Stimulated activated CD4-positive, alpha-beta T cell treated with anti-CD3 and anti-CD28 coated beads, Interleukin-4, amount 100 ng/mL, for 4 hours (primary cell): ENCODE measurements around the gene SNAI3.
A peak's percentile ranks its signal among the peaks of the same experiment; 100 is the strongest.

Source experiments
- DNase-seq, 2 experiments: peaks; one replicate each; pipeline ENCODE4 v3.0.0-alpha.2; 2020

Gene SNAI3

GRCh38 chr16:88665148-88665547, 21.2 kb downstream of the SNAI3 start:
- DNase-seq, result no peak

DNA sequence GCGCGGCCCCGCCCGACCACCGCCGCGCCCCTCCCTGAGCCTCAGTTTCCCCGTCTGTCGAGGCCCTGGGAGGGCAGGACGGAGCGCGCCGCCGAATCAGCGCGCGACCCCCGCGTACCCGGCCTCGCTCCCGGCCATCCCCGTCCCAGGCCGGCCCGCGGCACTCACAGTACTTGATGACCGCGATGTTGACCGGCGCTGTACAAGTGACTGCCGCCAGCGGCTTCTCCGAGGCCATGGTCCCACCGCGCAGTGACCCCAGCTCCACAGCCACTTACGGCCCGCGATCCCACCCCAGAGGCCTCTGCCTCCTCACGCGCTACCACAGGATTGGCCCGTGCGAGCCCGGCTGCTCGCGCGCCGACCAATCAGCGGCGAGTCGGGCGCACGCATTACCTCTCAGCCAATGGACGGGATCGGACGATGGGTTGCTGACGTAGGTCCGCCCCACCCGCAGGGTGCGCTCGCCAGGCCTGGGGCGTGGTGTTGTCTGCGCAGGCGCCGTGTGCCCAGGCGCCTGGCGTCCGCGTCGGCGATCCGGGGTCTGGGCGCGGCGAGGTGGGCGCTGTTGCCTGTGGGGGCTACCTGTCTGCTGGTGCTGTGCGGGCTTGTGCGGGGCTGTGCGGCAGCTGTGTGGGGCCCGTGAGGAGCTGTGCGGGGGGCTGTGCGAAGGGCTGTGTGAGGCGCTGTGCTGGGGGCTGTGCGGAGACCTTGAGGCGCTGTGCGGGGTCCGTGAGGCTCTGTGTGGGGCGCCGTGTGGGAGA, 23.3 kb downstream of the SNAI3 start, which contains the start of gene MVD:
Gene MVD (minus strand): TSS at position 249 of the 764 bp plus-strand sequence. CDS start 11 bp downstream, at position 238.
- peak; percentile 93 to 95 for DNase-seq

DNA sequence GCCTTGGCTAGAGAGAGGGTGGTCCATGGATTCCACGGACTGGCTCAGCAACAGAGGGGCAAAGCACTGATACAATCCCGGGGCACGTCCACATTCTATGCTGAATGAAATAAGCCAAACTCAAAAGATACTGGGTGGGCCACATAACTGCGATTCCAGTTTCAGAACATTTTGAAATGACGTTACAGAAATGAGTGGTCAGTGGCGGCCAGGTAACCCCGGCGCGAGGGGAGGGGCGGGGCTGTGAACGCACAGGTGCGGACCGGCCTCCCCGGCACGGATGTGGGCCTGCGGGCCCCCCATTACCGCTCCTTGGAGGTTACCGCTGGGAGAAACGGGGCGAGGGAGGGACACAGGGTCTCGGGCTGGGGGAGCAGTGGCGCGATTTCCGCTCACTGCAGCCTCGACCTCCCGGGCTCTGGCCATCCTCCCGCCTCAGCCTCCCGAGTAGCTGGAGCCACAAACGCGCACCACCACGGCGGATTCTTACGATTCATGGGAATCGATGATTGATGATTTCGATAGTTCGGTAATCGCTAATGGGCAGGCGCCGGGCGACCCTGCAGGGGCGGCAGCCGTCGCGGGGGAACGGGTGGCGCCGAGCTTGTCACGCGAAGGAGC, 24.0 kb downstream of the SNAI3 start:
- DNase-seq, result no peak

- no peak for DNase-seq
These were observed 24.8 kb downstream of the SNAI3 start for GRCh38 chr16:88661468-88661867.

GRCh38 chr16:88659160-88659559, 27.1 kb downstream of the SNAI3 start:
- DNase-seq, result no peak

GRCh38 chr16:88658714-88659113, 27.6 kb downstream of the SNAI3 start:
- DNase-seq, result no peak

- DNase-seq, result no peak
These were observed 28.9 kb downstream of the SNAI3 start for GRCh38 chr16:88657371-88657770.

DNA sequence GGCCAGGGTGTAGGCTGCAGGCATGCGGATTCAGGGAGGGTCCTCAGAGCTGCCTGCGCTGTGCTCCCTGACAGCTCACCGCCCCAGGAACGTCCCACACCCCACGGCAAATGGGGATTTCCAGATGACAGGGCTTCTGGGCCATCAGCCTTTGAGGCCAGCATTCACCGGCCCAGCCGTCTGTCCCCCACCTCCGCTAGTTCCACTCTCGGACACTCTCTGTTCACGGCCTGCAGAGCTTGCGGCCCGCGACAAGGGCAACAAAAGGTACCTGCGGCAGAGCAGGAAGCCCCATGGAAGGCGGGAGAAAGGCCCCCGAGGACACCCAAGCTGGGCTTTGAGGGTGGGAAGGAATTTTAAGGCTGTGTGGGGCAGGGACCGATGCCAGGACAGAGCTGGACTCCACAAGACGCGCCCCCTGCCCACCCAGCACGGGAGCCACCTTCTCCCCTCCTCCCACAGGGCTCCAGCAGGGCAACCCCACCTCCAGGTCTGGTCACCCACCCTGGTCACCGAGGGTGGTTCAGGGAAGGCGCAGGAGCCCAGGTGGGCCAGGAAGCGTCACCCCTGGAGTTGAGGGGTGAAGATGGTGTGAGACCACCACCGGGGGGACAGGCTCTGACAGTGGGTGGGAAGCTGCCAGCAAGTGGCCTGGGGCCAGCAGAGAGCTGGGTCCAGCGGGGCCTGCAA, 29.9 kb downstream of the SNAI3 start:
- DNase-seq, result no peak

DNA sequence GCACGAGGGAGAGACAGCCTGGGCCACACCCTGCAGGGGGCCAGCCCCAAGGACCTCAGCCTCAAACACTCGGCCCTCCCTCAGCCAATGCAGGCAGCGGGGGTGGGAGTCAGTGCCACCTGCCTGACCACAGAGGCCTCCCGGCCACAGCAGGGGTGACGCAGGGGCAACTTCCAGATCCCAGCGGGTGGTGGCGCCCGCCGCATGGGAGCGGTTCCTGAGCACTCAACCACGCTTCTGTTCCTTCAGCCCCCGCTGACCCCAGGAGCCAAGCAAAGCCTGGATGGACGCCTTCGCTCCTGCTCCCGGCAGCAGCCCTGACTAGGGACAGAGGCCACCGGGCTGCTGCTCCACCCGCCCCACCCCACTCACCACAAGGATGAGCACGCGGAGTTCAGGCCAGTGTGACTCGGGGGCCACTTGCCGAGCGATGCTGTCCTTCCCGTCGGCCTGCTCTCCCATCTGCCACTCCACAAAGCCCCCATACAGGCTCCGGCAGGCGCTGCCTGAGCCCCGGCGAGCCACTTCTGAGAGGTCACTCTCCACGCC, 30.5 kb downstream of the SNAI3 start:
- no peak for DNase-seq

DNA sequence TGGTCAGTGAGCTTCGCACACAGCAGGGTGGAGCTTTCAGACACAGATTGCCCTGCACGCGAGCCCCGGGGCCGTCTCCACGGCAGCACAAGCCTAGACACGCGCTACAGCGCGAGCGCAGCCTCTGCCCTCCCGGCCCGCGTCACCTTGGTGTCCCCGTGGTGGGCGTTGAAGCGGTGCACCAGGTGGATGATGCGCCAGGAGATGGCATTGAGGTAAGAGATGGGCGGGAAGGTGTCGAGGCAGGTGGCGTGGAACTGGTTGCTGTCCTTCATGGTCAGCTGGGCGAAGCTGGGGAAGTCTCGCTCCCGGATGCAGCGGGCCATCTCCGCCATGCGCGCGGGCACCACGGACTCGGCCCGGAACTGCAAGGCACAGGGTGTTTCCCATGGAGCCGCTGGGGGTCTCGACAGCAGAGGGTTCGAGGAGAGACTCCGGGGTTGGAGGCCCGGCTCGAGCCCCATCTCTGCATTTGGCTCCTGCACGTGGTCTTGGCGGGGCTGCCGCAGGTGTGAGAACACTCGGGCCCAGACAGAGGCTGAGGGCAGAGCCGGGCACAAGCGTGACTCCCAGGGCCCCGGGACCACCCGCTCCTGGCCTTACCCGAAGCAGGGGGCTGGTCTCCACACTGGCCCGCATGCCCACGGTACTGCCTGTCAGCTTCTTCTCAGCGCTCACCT, 31.1 kb downstream of the SNAI3 start:
- no peak for DNase-seq

DNA sequence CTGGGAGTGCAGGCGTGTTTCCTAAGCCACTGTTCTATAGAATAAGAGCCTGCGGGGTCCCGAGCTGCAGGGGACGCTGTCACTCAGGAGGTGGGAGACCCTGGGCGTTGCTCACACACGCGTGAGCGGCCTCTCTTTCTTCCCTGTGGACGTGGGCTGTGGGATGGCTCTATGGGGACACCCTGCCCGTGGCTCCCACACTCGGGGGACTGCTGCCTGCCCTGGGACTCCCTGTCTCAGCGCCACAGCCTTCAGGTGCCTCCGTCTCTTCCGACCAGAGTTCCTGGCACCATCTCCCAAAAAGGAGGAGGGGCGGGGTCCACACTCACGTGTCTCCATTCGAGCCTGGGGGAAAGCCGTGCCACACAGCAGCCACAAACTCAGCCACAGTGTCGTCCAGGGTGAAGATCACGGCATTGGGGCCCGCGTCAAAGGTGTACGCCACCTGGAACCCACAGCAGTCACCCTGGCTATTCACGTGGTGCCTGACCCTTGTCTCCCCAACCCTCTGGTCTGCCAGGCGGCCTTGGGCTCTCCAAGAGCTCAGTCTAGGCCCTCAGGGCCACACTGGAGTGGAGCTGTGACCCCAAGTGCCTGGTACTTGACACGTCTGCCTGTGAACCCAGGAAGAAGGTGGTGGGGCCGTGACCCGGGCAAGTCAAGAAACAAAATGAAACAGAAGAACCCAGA, 31.8 kb downstream of the SNAI3 start:
- DNase-seq, result no peak

DNA sequence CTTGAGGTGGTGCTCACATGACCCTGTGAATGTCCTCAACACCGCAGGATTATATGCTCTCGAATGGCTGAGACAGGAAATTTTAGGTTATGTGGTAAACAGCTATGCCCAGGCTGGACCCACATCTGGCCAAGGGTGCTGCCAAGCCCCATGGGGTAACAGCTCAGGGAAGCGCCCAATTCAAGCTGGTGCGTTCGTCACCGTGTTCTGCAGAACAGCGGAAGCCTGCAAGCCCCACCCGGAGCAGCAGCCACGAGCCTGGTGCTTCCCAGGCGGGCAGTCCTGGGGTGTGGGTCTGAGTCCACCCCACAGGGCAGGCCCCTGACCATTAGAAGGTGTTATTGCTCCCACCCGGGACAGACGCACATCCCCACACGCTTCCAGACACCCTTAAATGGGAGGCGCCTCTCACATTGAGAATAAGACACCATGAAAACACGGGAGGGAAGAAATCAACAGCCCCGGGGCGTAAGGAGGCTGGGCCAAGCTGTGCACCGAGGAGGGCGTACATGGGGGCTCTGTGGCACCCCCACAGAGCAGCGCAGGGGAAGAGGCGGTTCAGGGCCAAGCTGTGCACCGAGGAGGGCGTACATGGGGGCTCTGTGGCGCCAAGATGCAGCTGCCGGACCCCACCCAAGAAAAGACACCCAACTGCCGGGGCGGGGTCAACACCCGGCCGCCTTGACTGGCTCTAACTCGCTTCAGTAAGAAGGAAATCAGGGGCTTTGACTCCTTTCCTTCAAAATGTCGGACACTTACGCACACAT, 32.5 kb downstream of the SNAI3 start:
- no peak for DNase-seq

DNA sequence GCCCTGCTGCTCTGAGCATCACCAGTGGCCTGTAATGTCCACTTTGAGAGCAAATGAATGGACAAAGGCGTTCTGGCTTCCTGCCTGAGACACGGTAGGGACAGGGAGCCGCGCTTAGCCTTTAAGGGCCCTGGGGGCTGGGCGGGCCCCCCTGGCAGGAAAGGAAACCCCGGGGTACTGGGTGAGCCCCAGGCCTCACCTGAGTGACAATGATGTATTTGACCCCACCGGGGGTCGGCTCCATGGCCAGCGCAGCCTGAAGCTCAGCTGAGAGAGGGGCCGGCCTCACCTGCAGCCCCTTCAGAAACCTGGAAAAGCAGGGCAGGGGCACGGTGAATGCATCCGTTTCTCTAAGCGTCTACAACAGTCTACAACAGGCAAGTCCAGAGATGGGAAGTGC, 33.2 kb downstream of the SNAI3 start:
- DNase-seq, result no peak

- no peak for DNase-seq
These were observed 33.6 kb downstream of the SNAI3 start for GRCh38 chr16:88652762-88653063.

GRCh38 chr16:88651989-88652761, 34.1 kb downstream of the SNAI3 start:
- DNase-seq, result no peak

- DNase-seq, result peak; percentile 62 to 64
These were observed 34.9 kb downstream of the SNAI3 start for GRCh38 chr16:88651276-88651988.

GRCh38 chr16:88650749-88651275, 35.5 kb downstream of the SNAI3 start, which contains the start of gene CYBA:
Gene CYBA, minus strand, starts transcription at chr16:88651053. Its CDS starts 40 bp downstream, at chr16:88651013.
- peak; percentile 71 to 78 for DNase-seq

- peak in 1 of 2 experiments; percentile 34 for DNase-seq
These were observed 36.2 kb downstream of the SNAI3 start for GRCh38 chr16:88649924-88650748.
